GM21447 (cell line): Measurements from ENCODE around the gene ZG16B.

Source experiments
- ATAC-seq: cut with Tn5 transposase; IDR thresholded peaks from one replicate; pipeline ENCODE4 v1.9.1; 2021; ENCODE audit not compliant: unreplicated experiment

The ZG16B gene

GRCh38 chr16:2865651-2866050, 35.5 kb downstream of the ZG16B start:
- no peak for ATAC-seq

GRCh38 chr16:2866431-2866830, 36.3 kb downstream of the ZG16B start:
- no peak for ATAC-seq

GRCh38 chr16:2867661-2867986, 37.5 kb downstream of the ZG16B start:
- ATAC-seq: peak; percentile 18

GRCh38 chr16:2867987-2868789, 38.1 kb downstream of the ZG16B start:
- ATAC-seq: peak; percentile 83

GRCh38 chr16:2871926-2872325, 41.8 kb downstream of the ZG16B start:
- no peak for ATAC-seq

GRCh38 chr16:2874032-2874911, 44.2 kb downstream of the ZG16B start:
- no peak for ATAC-seq

- ATAC-seq: no peak
Measured at GRCh38 chr16:2874912-2875362, 44.8 kb downstream of the ZG16B start.

- no peak for ATAC-seq
Measured at GRCh38 chr16:2879854-2880508, 49.9 kb downstream of the ZG16B start.
